Astrocyte (in vitro differentiated cells and primary cell): ENCODE data around the gene UBE2N. TPM values are rescaled to one million over a fixed set of nuclear protein-coding genes. Genes with fewer than 3 reads are reported as not detected.

Experiments
- DNase-seq: peaks from one replicate; pipeline ENCODE4 v3.0.0-alpha.2; 2010; ENCODE audit warnings: low read depth
- FAIRE-seq: peaks from 2 replicates; lab custom pipeline; 2011; peaks lifted over from hg19 to GRCh38; lab: Jason Lieb, UNC
- H2AFZ ChIP-seq: 2 replicates; pipeline ENCODE4 v1.6.0; 2012; ENCODE audit warnings: low read depth, low read length, inconsistent platforms
- H3K27ac ChIP-seq: 2 replicates; pipeline ENCODE4 v1.5.1; 2011; ENCODE audit warnings: low read depth, low read length, inconsistent platforms
- H3K27me3 ChIP-seq: 2 replicates; pipeline ENCODE4 v1.6.0; 2011; ENCODE audit warnings: low read length, inconsistent platforms; ENCODE audit not compliant: insufficient read depth
- H3K36me3 ChIP-seq: 2 replicates; pipeline ENCODE4 v1.5.1; 2011; ENCODE audit warnings: low read length, inconsistent platforms; ENCODE audit not compliant: insufficient read depth
- H3K4me1 ChIP-seq: 2 replicates; pipeline ENCODE4 v1.5.1; 2011; ENCODE audit warnings: low read length, inconsistent platforms; ENCODE audit not compliant: insufficient read depth
- H3K4me2 ChIP-seq: 2 replicates; pipeline ENCODE4 v1.6.0; 2012; ENCODE audit warnings: low read length, inconsistent platforms
- H3K4me3 ChIP-seq: 2 replicates; pipeline ENCODE4 v1.5.1; 2011; ENCODE audit warnings: low read depth, mild to moderate bottlenecking, low read length, inconsistent platforms; ENCODE audit not compliant: insufficient read depth
- H3K79me2 ChIP-seq: 2 replicates; pipeline ENCODE4 v1.6.0; 2012; ENCODE audit warnings: mild to moderate bottlenecking, low read length, inconsistent platforms; ENCODE audit not compliant: insufficient read depth
- H3K9ac ChIP-seq: 2 replicates; pipeline ENCODE4 v1.6.0; 2012; ENCODE audit warnings: mild to moderate bottlenecking, low read length, inconsistent platforms
- H3K9me3 ChIP-seq: 2 replicates; pipeline ENCODE4 v1.5.1; 2012; ENCODE audit warnings: low read depth, mild to moderate bottlenecking, low read length, inconsistent platforms; ENCODE audit not compliant: insufficient read depth
- H4K20me1 ChIP-seq: 2 replicates; pipeline ENCODE4 v1.6.0; 2012; ENCODE audit warnings: low read length, inconsistent platforms; ENCODE audit not compliant: insufficient read depth
- H3K27ac Mint-ChIP-seq: one replicate; pipeline ENCODE4 v1.8.0; 2021; ENCODE audit warnings: mild to moderate bottlenecking, mixed read lengths; ENCODE audit not compliant: unreplicated experiment
- H3K27me3 Mint-ChIP-seq: one replicate; pipeline ENCODE4 v1.8.0; 2021; ENCODE audit warnings: low read depth, mixed read lengths; ENCODE audit not compliant: unreplicated experiment
- H3K36me3 Mint-ChIP-seq: one replicate; pipeline ENCODE4 v1.8.0; 2021; ENCODE audit warnings: low read depth, mixed read lengths; ENCODE audit not compliant: unreplicated experiment
- H3K4me1 Mint-ChIP-seq: one replicate; pipeline ENCODE4 v1.8.0; 2021; ENCODE audit warnings: low read depth, mixed read lengths; ENCODE audit not compliant: unreplicated experiment
- H3K4me3 Mint-ChIP-seq: one replicate; pipeline ENCODE4 v1.8.0; 2021; ENCODE audit warnings: mild to moderate bottlenecking, moderate library complexity, mixed read lengths; ENCODE audit not compliant: unreplicated experiment
- H3K9me3 Mint-ChIP-seq: one replicate; pipeline ENCODE4 v1.8.0; 2021; ENCODE audit warnings: mild to moderate bottlenecking, mixed read lengths; ENCODE audit not compliant: unreplicated experiment
- CTCF ChIP-seq: IDR thresholded peaks from 2 replicates; pipeline ENCODE4 v1.5.1; 2011; ENCODE audit warnings: low read depth, mild to moderate bottlenecking, inconsistent platforms, low read length, moderate library complexity; ENCODE audit not compliant: insufficient read depth
- EZH2 ChIP-seq: IDR thresholded peaks from 2 replicates; pipeline ENCODE4 v1.6.1; 2012; ENCODE audit warnings: mild to moderate bottlenecking, low read length, inconsistent platforms; ENCODE audit not compliant: insufficient read depth
- total RNA-seq: library from RNA; stranded (reverse); gene quantifications from 2 replicates; pipeline ENCODE4 v1.2.1, GENCODE V29; 2021

Gene UBE2N
- total RNA-seq, 1 donor from 2014 or later = 129 TPM

- Histone ChIP-seq H3K36me3 (no peaks in the 10 kb centered on the region), H3K27ac (no peak overlapping the region), H3K79me2 (peaks cover 99% of the 10 kb centered on the region), H3K4me3 (no peak overlapping the region), H3K4me2 (no peak overlapping the region), H3K9ac (no peak overlapping the region), H3K4me1 (no peaks in the 10 kb centered on the region), H3K9me3 (no peaks in the 10 kb centered on the region), H3K27me3 (no peaks in the 10 kb centered on the region), H2AFZ (no peak overlapping the region), H4K20me1 (peaks cover 94% of the 10 kb centered on the region)
- Mint-ChIP-seq H3K4me1 (peaks cover 64% of the 10 kb centered on the region), H3K27me3 (no peaks in the 10 kb centered on the region), H3K9me3 (no peaks in the 10 kb centered on the region), H3K27ac (no peak overlapping the region), H3K36me3 (no peaks in the 10 kb centered on the region), H3K4me3 (no peak overlapping the region)
- TF ChIP-seq EZH2 = no peak
- TF ChIP-seq CTCF = no peak
- FAIRE-seq (no peak), DNase-seq (peak; percentile 52)
These were observed 13.8 kb downstream of the UBE2N start for GRCh38 chr12:93427779-93428564.

- no peak overlapping the region for H3K27ac ChIP-seq
- no peaks in the 10 kb centered on the region for H3K27me3 Mint-ChIP-seq
- no peaks in the 10 kb centered on the region for H3K36me3 ChIP-seq
- FAIRE-seq (no peak), DNase-seq (no peak)
- no peak overlapping the region for H3K27ac Mint-ChIP-seq
- no peaks in the 10 kb centered on the region for H3K4me1 ChIP-seq
- TF ChIP-seq EZH2 (no peak), CTCF (no peak)
- peaks cover 67% of the 10 kb centered on the region for H3K4me1 Mint-ChIP-seq
- no peak overlapping the region for H3K4me3 ChIP-seq
- peak overlapping the region; percentile 5 for H3K4me2 ChIP-seq
- no peaks in the 10 kb centered on the region for H3K36me3 Mint-ChIP-seq
- peaks cover 90% of the 10 kb centered on the region for H4K20me1 ChIP-seq
- peaks cover 99% of the 10 kb centered on the region for H3K79me2 ChIP-seq
- H3K9me3 ChIP-seq = no peaks in the 10 kb centered on the region
- no peaks in the 10 kb centered on the region for H3K9me3 Mint-ChIP-seq
- no peaks in the 10 kb centered on the region for H3K27me3 ChIP-seq
- H3K9ac ChIP-seq = no peak overlapping the region
- H3K4me3 Mint-ChIP-seq = no peak overlapping the region
- no peak overlapping the region for H2AFZ ChIP-seq
These were observed 15.3 kb downstream of the UBE2N start for GRCh38 chr12:93426412-93426805.

- no peaks in the 10 kb centered on the region for H3K9me3 ChIP-seq
- Mint-ChIP-seq H3K36me3 (no peaks in the 10 kb centered on the region), H3K4me3 (no peak overlapping the region), H3K9me3 (no peaks in the 10 kb centered on the region), H3K27me3 (no peaks in the 10 kb centered on the region), H3K27ac (peak overlapping the region; percentile 34), H3K4me1 (peaks cover 65% of the 10 kb centered on the region)
- H3K27me3 ChIP-seq = no peaks in the 10 kb centered on the region
- no peak overlapping the region for H3K27ac ChIP-seq
- H3K4me1 ChIP-seq = no peaks in the 10 kb centered on the region
- peak overlapping the region; percentile 5 for H3K4me2 ChIP-seq
- no peak overlapping the region for H3K4me3 ChIP-seq
- no peak overlapping the region for H2AFZ ChIP-seq
- FAIRE-seq (no peak), DNase-seq (no peak)
- H3K9ac ChIP-seq = no peak overlapping the region
- no peak for TF ChIP-seq CTCF
- TF ChIP-seq EZH2 = no peak
- peaks cover 85% of the 10 kb centered on the region for H4K20me1 ChIP-seq
- H3K79me2 ChIP-seq = peaks cover 99% of the 10 kb centered on the region
- H3K36me3 ChIP-seq = no peaks in the 10 kb centered on the region
These were observed 15.9 kb downstream of the UBE2N start for GRCh38 chr12:93425736-93426411.
